ENCODE data around the gene IL1RAPL1. TPM values are rescaled to one million over a fixed set of nuclear protein-coding genes. Genes with fewer than 3 reads are reported as not detected.

Gene IL1RAPL1
- total RNA-seq, 2 donors from 2014 or later = not detected

GRCh38 chrX:29388509-29388908 lies 801.3 kb downstream of the IL1RAPL1 start:
- ATAC-seq (replicated peaks in 1 of 2) (no peak), DNase-seq (no peak)
- Mint-ChIP-seq H3K27me3 (ENCODE audit: low read depth) (no peaks in the 10 kb centered on the region), H3K4me3 (no peak overlapping the region), H3K9me3 (peaks cover 0 to 1% of the 10 kb centered on the region in 2 donors), H3K27ac (no peak overlapping the region), H3K36me3 (ENCODE audit: insufficient read depth in 2 of 2) (peaks cover 0 to 4% of the 10 kb centered on the region in 2 donors), H3K4me1 (ENCODE audit: low read depth) (no peaks in the 10 kb centered on the region)

- Mint-ChIP-seq H3K9me3 (peaks cover 2% of the 10 kb centered on the region in 2 donors), H3K36me3 (ENCODE audit: insufficient read depth in 2 of 2) (no peaks in the 10 kb centered on the region), H3K4me3 (no peak overlapping the region), H3K27ac (no peak overlapping the region), H3K4me1 (ENCODE audit: low read depth) (no peaks in the 10 kb centered on the region), H3K27me3 (ENCODE audit: low read depth) (no peaks in the 10 kb centered on the region)
- ATAC-seq (replicated peaks in 1 of 2) = no peak
- no peak for DNase-seq
These were observed 810.3 kb downstream of the IL1RAPL1 start for GRCh38 chrX:29397506-29397905.

GRCh38 chrX:29407357-29407756 lies 820.1 kb downstream of the IL1RAPL1 start:
- Mint-ChIP-seq H3K36me3 (ENCODE audit: insufficient read depth in 2 of 2) (peaks cover 0 to 2% of the 10 kb centered on the region in 2 donors), H3K27ac (no peak overlapping the region), H3K27me3 (ENCODE audit: low read depth) (no peaks in the 10 kb centered on the region), H3K4me3 (no peak overlapping the region), H3K4me1 (ENCODE audit: low read depth) (no peaks in the 10 kb centered on the region), H3K9me3 (peaks cover 0 to 3% of the 10 kb centered on the region in 2 donors)
- ATAC-seq (replicated peaks in 1 of 2) = no peak
- no peak for DNase-seq

- H3K4me3 Mint-ChIP-seq = no peak overlapping the region
- ATAC-seq (replicated peaks in 1 of 2) = no peak
These were observed 832.7 kb downstream of the IL1RAPL1 start for GRCh38 chrX:29419774-29420553.

GRCh38 chrX:29422034-29422433 lies 834.8 kb downstream of the IL1RAPL1 start:
- no peaks in the 10 kb centered on the region for H3K4me1 Mint-ChIP-seq (ENCODE audit: low read depth)
- H3K4me3 Mint-ChIP-seq = no peak overlapping the region
- no peak overlapping the region for H3K27ac Mint-ChIP-seq
- H3K36me3 Mint-ChIP-seq (ENCODE audit: insufficient read depth in 2 of 2) = no peaks in the 10 kb centered on the region
- H3K9me3 Mint-ChIP-seq = peaks cover 0 to 2% of the 10 kb centered on the region in 2 donors
- no peak for DNase-seq
- H3K27me3 Mint-ChIP-seq (ENCODE audit: low read depth) = no peaks in the 10 kb centered on the region
- no peak for ATAC-seq (replicated peaks in 1 of 2)

More at GRCh38 chrX:29419774-29420553, 832.7 kb downstream of the IL1RAPL1 start:
- no peak for DNase-seq
- H3K36me3 Mint-ChIP-seq (ENCODE audit: insufficient read depth in 2 of 2) = no peaks in the 10 kb centered on the region
- no peak overlapping the region for H3K27ac Mint-ChIP-seq
- H3K4me1 Mint-ChIP-seq (ENCODE audit: low read depth) = no peaks in the 10 kb centered on the region
- H3K9me3 Mint-ChIP-seq = peaks cover 0 to 2% of the 10 kb centered on the region in 2 donors
- H3K27me3 Mint-ChIP-seq (ENCODE audit: low read depth) = no peaks in the 10 kb centered on the region

- no peak overlapping the region for H3K27ac Mint-ChIP-seq
- no peak overlapping the region for H3K4me3 Mint-ChIP-seq
- no peaks in the 10 kb centered on the region for H3K36me3 Mint-ChIP-seq (ENCODE audit: insufficient read depth in 2 of 2)
- no peaks in the 10 kb centered on the region for H3K4me1 Mint-ChIP-seq (ENCODE audit: low read depth)
- ATAC-seq (replicated peaks in 1 of 2) = no peak
- no peak for DNase-seq
- H3K27me3 Mint-ChIP-seq (ENCODE audit: low read depth) = no peaks in the 10 kb centered on the region
- H3K9me3 Mint-ChIP-seq = peaks cover 3 to 5% of the 10 kb centered on the region in 2 donors
These were observed 844.6 kb downstream of the IL1RAPL1 start for GRCh38 chrX:29431895-29432294.

GRCh38 chrX:29432534-29432933 lies 845.3 kb downstream of the IL1RAPL1 start:
- H3K9me3 Mint-ChIP-seq = peaks cover 3 to 5% of the 10 kb centered on the region in 2 donors
- ATAC-seq (replicated peaks in 1 of 2) (no peak), DNase-seq (no peak)
- H3K27ac Mint-ChIP-seq = no peak overlapping the region
- H3K27me3 Mint-ChIP-seq (ENCODE audit: low read depth) = no peaks in the 10 kb centered on the region
- H3K4me3 Mint-ChIP-seq = no peak overlapping the region
- H3K36me3 Mint-ChIP-seq (ENCODE audit: insufficient read depth in 2 of 2) = no peaks in the 10 kb centered on the region
- no peaks in the 10 kb centered on the region for H3K4me1 Mint-ChIP-seq (ENCODE audit: low read depth)

- no peaks in the 10 kb centered on the region for H3K36me3 Mint-ChIP-seq (ENCODE audit: insufficient read depth in 2 of 2)
- H3K4me3 Mint-ChIP-seq = no peak overlapping the region
- no peak for ATAC-seq (replicated peaks in 1 of 2)
- peaks cover 3% of the 10 kb centered on the region in 2 donors for H3K9me3 Mint-ChIP-seq
- no peak overlapping the region for H3K27ac Mint-ChIP-seq
- H3K27me3 Mint-ChIP-seq (ENCODE audit: low read depth) = no peaks in the 10 kb centered on the region
- no peaks in the 10 kb centered on the region for H3K4me1 Mint-ChIP-seq (ENCODE audit: low read depth)
- no peak for DNase-seq
These were observed 847.7 kb downstream of the IL1RAPL1 start for GRCh38 chrX:29434939-29435338.

- DNase-seq (no peak), ATAC-seq (replicated peaks in 1 of 2) (no peak)
- Mint-ChIP-seq H3K4me1 (ENCODE audit: low read depth) (no peaks in the 10 kb centered on the region), H3K4me3 (no peak overlapping the region), H3K9me3 (peaks cover 3% of the 10 kb centered on the region in 2 donors), H3K27me3 (ENCODE audit: low read depth) (no peaks in the 10 kb centered on the region), H3K27ac (no peak overlapping the region), H3K36me3 (ENCODE audit: insufficient read depth in 2 of 2) (no peaks in the 10 kb centered on the region)
These were observed 848.1 kb downstream of the IL1RAPL1 start for GRCh38 chrX:29435396-29435795.

GRCh38 chrX:29447867-29448266 lies 860.6 kb downstream of the IL1RAPL1 start:
- no peak for DNase-seq
- Mint-ChIP-seq H3K27ac (no peak overlapping the region), H3K4me1 (ENCODE audit: low read depth) (no peaks in the 10 kb centered on the region), H3K9me3 (no peaks in the 10 kb centered on the region), H3K4me3 (no peak overlapping the region), H3K27me3 (ENCODE audit: low read depth) (no peaks in the 10 kb centered on the region), H3K36me3 (ENCODE audit: insufficient read depth in 2 of 2) (no peaks in the 10 kb centered on the region)
- ATAC-seq (replicated peaks in 1 of 2) = no peak

GRCh38 chrX:29453333-29453732 lies 866.1 kb downstream of the IL1RAPL1 start:
- DNase-seq (no peak), ATAC-seq (replicated peaks in 1 of 2) (no peak)
- Mint-ChIP-seq H3K27me3 (ENCODE audit: low read depth) (no peaks in the 10 kb centered on the region), H3K27ac (no peak overlapping the region), H3K9me3 (peaks cover 0 to 4% of the 10 kb centered on the region in 2 donors), H3K4me3 (no peak overlapping the region), H3K36me3 (ENCODE audit: insufficient read depth in 2 of 2) (no peaks in the 10 kb centered on the region), H3K4me1 (ENCODE audit: low read depth) (no peaks in the 10 kb centered on the region)

GRCh38 chrX:29455702-29456101 lies 868.5 kb downstream of the IL1RAPL1 start:
- H3K36me3 Mint-ChIP-seq (ENCODE audit: insufficient read depth in 2 of 2) = no peaks in the 10 kb centered on the region
- H3K4me1 Mint-ChIP-seq (ENCODE audit: low read depth) = no peaks in the 10 kb centered on the region
- peaks cover 0 to 4% of the 10 kb centered on the region in 2 donors for H3K9me3 Mint-ChIP-seq
- no peaks in the 10 kb centered on the region for H3K27me3 Mint-ChIP-seq (ENCODE audit: low read depth)
- H3K4me3 Mint-ChIP-seq = no peak overlapping the region
- DNase-seq = no peak
- ATAC-seq (replicated peaks in 1 of 2) = no peak
- no peak overlapping the region for H3K27ac Mint-ChIP-seq

GRCh38 chrX:29461039-29461438 lies 873.8 kb downstream of the IL1RAPL1 start:
- peaks cover 0 to 1% of the 10 kb centered on the region in 2 donors for H3K9me3 Mint-ChIP-seq
- no peak overlapping the region for H3K27ac Mint-ChIP-seq
- H3K36me3 Mint-ChIP-seq (ENCODE audit: insufficient read depth in 2 of 2) = no peaks in the 10 kb centered on the region
- H3K4me3 Mint-ChIP-seq = no peak overlapping the region
- H3K4me1 Mint-ChIP-seq (ENCODE audit: low read depth) = no peaks in the 10 kb centered on the region
- DNase-seq = no peak
- no peak for ATAC-seq (replicated peaks in 1 of 2)
- H3K27me3 Mint-ChIP-seq (ENCODE audit: low read depth) = no peaks in the 10 kb centered on the region

GRCh38 chrX:29466456-29466855 lies 879.2 kb downstream of the IL1RAPL1 start:
- H3K9me3 Mint-ChIP-seq = peaks cover 0 to 1% of the 10 kb centered on the region in 2 donors
- H3K4me1 Mint-ChIP-seq (ENCODE audit: low read depth) = no peaks in the 10 kb centered on the region
- H3K4me3 Mint-ChIP-seq = no peak overlapping the region
- no peaks in the 10 kb centered on the region for H3K36me3 Mint-ChIP-seq (ENCODE audit: insufficient read depth in 2 of 2)
- no peak overlapping the region for H3K27ac Mint-ChIP-seq
- no peaks in the 10 kb centered on the region for H3K27me3 Mint-ChIP-seq (ENCODE audit: low read depth)
- DNase-seq (no peak), ATAC-seq (replicated peaks in 1 of 2) (no peak)
